Fibroblast of pulmonary artery (primary cell): Measurements from ENCODE around the gene AATK.

Experiments used
- DNase-seq: peaks from one replicate; pipeline ENCODE4 v3.0.0-alpha.2; 2010; ENCODE audit warnings: low read depth
- H3K4me3 ChIP-seq: replicated peaks from 2 replicates; pipeline ENCODE4 v1.5.1; 2011; ENCODE audit warnings: low read depth, mild to moderate bottlenecking, control low read depth, low read length, moderate library complexity
- CTCF ChIP-seq: IDR thresholded peaks from 2 replicates; pipeline ENCODE4 v1.5.1; 2011; ENCODE audit warnings: mild to moderate bottlenecking, control low read depth, low read length, inconsistent platforms; ENCODE audit errors: missing control alignments

Gene AATK

GRCh38 chr17:81095383-81095762 lies 70.6 kb downstream of the AATK start:
- H3K4me3 ChIP-seq: no peak overlapping the region
- TF ChIP-seq CTCF: no peak
- DNase-seq: no peak

- no peak for TF ChIP-seq CTCF
- H3K4me3 ChIP-seq: no peak overlapping the region
- peak; percentile 99 for DNase-seq
These were observed 71.3 kb downstream of the AATK start for GRCh38 chr17:81094509-81095382.

- TF ChIP-seq CTCF: no peak
- no peak for DNase-seq
- H3K4me3 ChIP-seq: no peak overlapping the region
These were observed 72.2 kb downstream of the AATK start for GRCh38 chr17:81093619-81094508.

- no peak for TF ChIP-seq CTCF
These were observed 73.4 kb downstream of the AATK start for GRCh38 chr17:81092518-81093095.

GRCh38 chr17:81091774-81092517 lies 74.1 kb downstream of the AATK start:
- H3K4me3 ChIP-seq: no peak overlapping the region
- no peak for TF ChIP-seq CTCF
- DNase-seq: no peak

More at GRCh38 chr17:81092518-81093095, 73.4 kb downstream of the AATK start:
- DNase-seq: no peak
- no peak overlapping the region for H3K4me3 ChIP-seq

GRCh38 chr17:81091154-81091553 lies 74.9 kb downstream of the AATK start:
- no peak for TF ChIP-seq CTCF
- no peak for DNase-seq
- H3K4me3 ChIP-seq: no peak overlapping the region
